T-helper 2 cell treated with Interferon-gamma antibody and Interleukin-4, amounts not matched to agents 5 μg/mL and 100 μg/mL, for 36 hours (primary cell): ENCODE data around the gene CALML3.

Source experiments
- DNase-seq: peaks from one replicate; pipeline ENCODE4 v3.0.0; 2021; ENCODE audit warnings: low spot score
- H3K27ac Mint-ChIP-seq: one replicate; pipeline ENCODE4 v1.8.0; 2021; ENCODE audit warnings: mild to moderate bottlenecking, mixed read lengths
- H3K27me3 Mint-ChIP-seq: one replicate; pipeline ENCODE4 v1.8.0; 2021; ENCODE audit warnings: low read depth, mixed read lengths
- H3K36me3 Mint-ChIP-seq: one replicate; pipeline ENCODE4 v1.8.0; 2021; ENCODE audit warnings: low read depth, mixed read lengths
- H3K4me1 Mint-ChIP-seq: one replicate; pipeline ENCODE4 v1.8.0; 2021; ENCODE audit warnings: low read depth, mixed read lengths
- H3K4me3 Mint-ChIP-seq: one replicate; pipeline ENCODE4 v1.8.0; 2022; ENCODE audit warnings: mild to moderate bottlenecking, moderate library complexity, mixed read lengths
- H3K9me3 Mint-ChIP-seq: one replicate; pipeline ENCODE4 v1.8.0; 2021; ENCODE audit warnings: mixed read lengths

The CALML3 gene

DNA sequence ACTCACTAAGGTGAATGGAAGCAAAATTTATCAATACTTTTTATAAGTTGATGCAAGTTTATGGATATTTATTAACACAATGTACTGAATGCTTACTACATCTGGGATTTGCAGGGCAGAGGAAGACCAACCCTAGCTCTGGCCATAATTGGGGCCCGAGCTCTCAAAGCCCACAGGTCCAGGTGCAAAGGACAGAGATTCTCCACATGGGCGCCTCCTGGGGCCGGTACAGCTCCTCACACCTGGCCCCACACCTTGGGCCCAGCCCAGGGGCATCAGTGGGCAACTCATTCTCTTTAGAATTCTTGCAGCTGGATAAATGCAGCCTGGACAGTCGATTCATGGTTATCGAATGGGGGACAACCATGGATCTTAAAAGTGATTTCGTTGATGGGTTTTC, 47.1 kb downstream of the CALML3 start:
- Mint-ChIP-seq H3K27ac (no peak overlapping the region), H3K27me3 (peaks cover 2% of the 10 kb centered on the region), H3K36me3 (no peaks in the 10 kb centered on the region), H3K9me3 (no peaks in the 10 kb centered on the region), H3K4me1 (peaks cover 2% of the 10 kb centered on the region), H3K4me3 (no peak overlapping the region)
- no peak for DNase-seq

GRCh38 chr10:5573319-5573950, 48.7 kb downstream of the CALML3 start:
- Mint-ChIP-seq H3K36me3 (no peaks in the 10 kb centered on the region), H3K4me1 (peaks cover 2% of the 10 kb centered on the region), H3K27me3 (peaks cover 2% of the 10 kb centered on the region), H3K4me3 (no peak overlapping the region), H3K9me3 (no peaks in the 10 kb centered on the region), H3K27ac (no peak overlapping the region)
- DNase-seq: no peak

DNA sequence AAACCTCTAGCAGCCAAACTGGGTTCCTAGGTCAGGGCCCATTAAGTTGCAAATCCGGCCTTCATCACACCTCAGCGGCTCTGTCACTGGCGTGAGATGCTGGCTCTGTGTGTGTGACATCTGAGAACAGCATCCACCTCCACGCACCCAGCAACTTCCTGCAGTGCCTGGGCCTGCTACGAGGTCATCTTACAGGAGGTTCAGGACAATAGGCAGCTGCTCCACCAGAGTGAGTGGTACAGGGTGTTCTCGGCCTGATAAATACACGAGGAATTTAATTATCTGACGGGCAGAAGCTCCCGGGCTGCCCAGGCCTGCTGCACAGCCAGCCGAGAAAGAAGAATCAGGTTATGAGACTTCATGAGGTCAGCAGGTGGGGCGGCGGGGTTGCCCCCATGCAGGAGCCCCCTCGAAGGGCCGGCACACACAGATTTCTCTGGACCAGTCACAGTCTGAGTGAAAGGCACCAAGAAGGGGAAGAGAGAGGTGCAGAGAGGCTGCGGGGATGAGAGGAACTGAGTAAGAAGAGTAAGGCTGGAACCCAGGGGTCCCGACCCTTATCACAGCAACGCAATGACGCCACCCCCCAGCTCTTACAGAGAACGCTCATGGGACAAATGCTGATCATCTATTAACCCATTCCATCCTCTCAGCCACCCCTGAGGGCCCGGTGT, 49.3 kb downstream of the CALML3 start:
- Mint-ChIP-seq H3K36me3 (no peaks in the 10 kb centered on the region), H3K4me1 (no peaks in the 10 kb centered on the region), H3K4me3 (no peak overlapping the region), H3K27me3 (peaks cover 2% of the 10 kb centered on the region), H3K9me3 (no peaks in the 10 kb centered on the region), H3K27ac (no peak overlapping the region)
- no peak for DNase-seq

DNA sequence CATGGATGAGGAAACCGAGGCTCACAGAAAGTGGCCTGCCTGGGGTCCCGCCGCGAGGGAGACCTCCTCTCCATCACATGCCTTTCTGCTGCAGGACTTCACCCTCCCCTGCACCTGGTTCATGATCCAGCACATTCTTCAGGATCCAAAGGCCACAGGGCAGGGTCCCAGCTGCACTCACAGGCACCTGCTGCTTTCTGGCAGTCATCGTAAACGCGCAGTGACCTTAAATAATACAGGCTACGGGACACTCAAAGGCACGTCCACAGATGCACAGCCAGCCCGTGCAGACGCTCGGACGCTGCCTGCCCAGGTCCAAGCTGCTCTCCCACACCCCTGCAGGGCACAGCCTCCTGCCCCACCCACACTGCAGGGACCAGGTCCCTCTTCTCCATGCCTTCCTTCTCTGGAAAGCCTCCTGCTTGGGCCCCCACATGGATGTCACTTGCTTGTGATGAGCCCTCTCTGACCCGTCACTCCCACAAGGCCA, 49.9 kb downstream of the CALML3 start:
- Mint-ChIP-seq H3K36me3 (no peaks in the 10 kb centered on the region), H3K4me3 (no peak overlapping the region), H3K27me3 (peaks cover 2% of the 10 kb centered on the region), H3K27ac (no peak overlapping the region), H3K4me1 (no peaks in the 10 kb centered on the region), H3K9me3 (no peaks in the 10 kb centered on the region)
- no peak for DNase-seq

DNA sequence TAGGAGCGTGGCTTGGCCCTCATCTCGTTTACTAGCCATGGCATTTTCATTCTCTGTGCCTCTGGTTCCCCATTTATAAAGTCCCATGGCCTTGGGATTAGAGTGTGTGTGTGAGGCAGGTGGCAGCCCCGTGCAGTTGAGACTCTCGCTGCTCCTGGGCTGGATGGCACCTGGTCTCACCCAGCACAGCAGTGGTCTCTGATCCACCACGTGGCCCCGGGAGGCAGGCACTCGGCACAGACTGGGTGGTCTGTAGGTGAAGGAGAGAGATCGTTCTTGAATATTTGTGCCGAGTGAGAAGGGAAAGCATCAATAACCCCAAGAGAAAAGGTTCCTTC, 50.4 kb downstream of the CALML3 start:
- Mint-ChIP-seq H3K27me3 (peaks cover 2% of the 10 kb centered on the region), H3K4me3 (no peak overlapping the region), H3K36me3 (no peaks in the 10 kb centered on the region), H3K4me1 (no peaks in the 10 kb centered on the region), H3K27ac (no peak overlapping the region), H3K9me3 (no peaks in the 10 kb centered on the region)
- no peak for DNase-seq

- H3K9me3 Mint-ChIP-seq: no peaks in the 10 kb centered on the region
- H3K27me3 Mint-ChIP-seq: peaks cover 2% of the 10 kb centered on the region
- H3K36me3 Mint-ChIP-seq: no peaks in the 10 kb centered on the region
- no peak for DNase-seq
- no peak overlapping the region for H3K4me3 Mint-ChIP-seq
- no peak overlapping the region for H3K27ac Mint-ChIP-seq
- no peaks in the 10 kb centered on the region for H3K4me1 Mint-ChIP-seq
Measured at GRCh38 chr10:5575482-5576153, 50.9 kb downstream of the CALML3 start.

DNA sequence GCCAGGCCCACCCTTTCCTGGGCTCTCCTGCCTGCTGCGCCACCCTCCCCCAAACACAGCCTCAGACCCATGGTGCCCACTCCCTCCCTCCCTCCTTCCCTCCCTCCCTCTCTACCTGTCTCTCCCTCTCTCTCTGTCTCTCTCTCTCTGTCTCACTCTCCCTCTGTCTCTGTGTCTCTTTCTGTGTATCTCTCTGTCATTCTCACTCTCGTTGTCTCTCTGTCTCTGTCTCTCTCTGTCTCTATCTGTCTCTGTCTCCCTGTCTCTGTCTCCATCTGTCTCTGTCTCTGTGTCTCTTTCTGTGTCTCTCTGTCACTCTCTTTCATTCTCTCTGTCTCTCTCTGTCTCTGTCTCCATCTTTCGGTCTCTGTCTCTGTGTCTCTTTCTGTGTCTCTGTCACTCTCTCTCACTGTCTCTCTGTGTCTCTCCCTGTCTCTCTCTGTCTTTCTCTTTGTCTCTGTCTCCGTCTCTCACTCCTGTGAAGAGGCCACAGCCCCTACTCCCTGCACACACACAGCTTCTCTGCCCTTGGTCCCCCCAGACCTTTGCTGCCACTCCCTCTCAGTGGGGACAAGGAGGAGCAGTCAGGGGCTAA, 51.5 kb downstream of the CALML3 start:
- no peaks in the 10 kb centered on the region for H3K36me3 Mint-ChIP-seq
- no peaks in the 10 kb centered on the region for H3K9me3 Mint-ChIP-seq
- H3K27me3 Mint-ChIP-seq: peaks cover 2% of the 10 kb centered on the region
- H3K4me3 Mint-ChIP-seq: no peak overlapping the region
- no peak for DNase-seq
- no peaks in the 10 kb centered on the region for H3K4me1 Mint-ChIP-seq
- no peak overlapping the region for H3K27ac Mint-ChIP-seq
